Small intestine (tissue), 7 donors: ENCODE data around the gene GBX1. TPM values are rescaled to one million over a fixed set of nuclear protein-coding genes. Genes with fewer than 3 reads are reported as not detected.
A peak's percentile ranks its signal among the peaks of the same experiment; 100 is the strongest.

Experiments used
- DNase-seq, 2 donors: peaks; one replicate each; pipeline versions ENCODE4 v3.0.0 to v3.0.0-alpha.2; 2013
- FAIRE-seq: peaks from 2 replicates; lab custom pipeline; 2012; peaks lifted over from hg19 to GRCh38; lab: Jason Lieb, UNC
- H3K27ac ChIP-seq, 3 donors: one replicate each; pipeline ENCODE4 v1.5.1; 2013; ENCODE audit warnings: low read length in 2 of 3, mild to moderate bottlenecking in 2 of 3, control low read depth in 1 of 3, inconsistent platforms in 1 of 3, low read depth in 1 of 3, moderate library complexity in 1 of 3
- H3K27me3 ChIP-seq, 3 donors: one replicate each; pipeline ENCODE4 v1.6.1; 2013; ENCODE audit warnings: low read length in 3 of 3, inconsistent platforms in 1 of 3; ENCODE audit not compliant: control insufficient read depth in 3 of 3, insufficient read depth in 3 of 3
- H3K36me3 ChIP-seq, 3 donors: one replicate each; pipeline ENCODE4 v1.6.1; 2013; ENCODE audit warnings: low read length in 3 of 3, inconsistent platforms in 1 of 3, low read depth in 1 of 3, mild to moderate bottlenecking in 1 of 3, moderate library complexity in 1 of 3; ENCODE audit not compliant: control insufficient read depth in 3 of 3, insufficient read depth in 2 of 3
- H3K4me1 ChIP-seq, 3 donors: one replicate each; pipeline ENCODE4 v1.6.1; 2013; ENCODE audit warnings: low read length in 2 of 3, inconsistent platforms in 1 of 3, low read depth in 1 of 3, mild to moderate bottlenecking in 1 of 3, moderate library complexity in 1 of 3; ENCODE audit not compliant: control insufficient read depth in 3 of 3, insufficient read depth in 2 of 3
- H3K4me3 ChIP-seq, 3 donors: one replicate each; pipeline ENCODE4 v1.5.1; 2013; ENCODE audit warnings: low read length in 3 of 3, control low read depth in 1 of 3, inconsistent platforms in 1 of 3, low read depth in 1 of 3, mild to moderate bottlenecking in 1 of 3, moderate library complexity in 1 of 3
- H3K9me3 ChIP-seq, 2 donors: one replicate each; pipeline ENCODE4 v1.6.1; 2013; ENCODE audit warnings: low read depth in 1 of 2, low read length in 1 of 2; ENCODE audit not compliant: control insufficient read depth in 2 of 2, insufficient read depth in 1 of 2
- WGBS, 3 donors: extraction: QIAGEN DNeasy Blood & Tissue Kit; methylation state at CpG; one replicate each; pipeline ENCODE4 v1.1.7; 2013; 5-methylcytosine and 5-hydroxymethylcytosine counted together
- polyA plus RNA-seq, 4 donors: library from polyadenylated mRNA; stranded (reverse) in 3 of 4; unstranded in 1 of 4; fragments of 200-250 nt in 3 of 4; fragments of 120-200 nt in 1 of 4; gene quantifications; one replicate each; pipeline versions ENCODE4 v1.2.1 to v1.2.3, GENCODE V29; 2013
- donor health status: healthy with polysubstance abuse.
- donor health status: control.
- donor health status: control.
- donor health status: Bipolar disorder and iron deficiency.
- donor health status: healthy.

Gene GBX1
- polyA plus RNA-seq, 4 donors = 0.06 TPM; not detected in 3

- DNase-seq = no peak
- Histone ChIP-seq H3K27me3 (peaks cover 0 to 29% (median 0%) of the 10 kb centered on the region in 3 donors), H3K9me3 (no peaks in the 10 kb centered on the region), H3K27ac (no peak overlapping the region), H3K4me1 (no peaks in the 10 kb centered on the region), H3K36me3 (peaks cover 1 to 15% (median 2%) of the 10 kb centered on the region in 3 donors), H3K4me3 (no peak overlapping the region)
- WGBS, 3 donors = 58 to 68% (median 66%) methylated on average over 9 of the region's 9 CpGs
- FAIRE-seq = no peak
Observed at GRCh38 chr7:151208253-151208862, 40.9 kb upstream of the GBX1 start.

GRCh38 chr7:151207804-151208203 lies 40.3 kb upstream of the GBX1 start:
- Histone ChIP-seq H3K4me1 (no peaks in the 10 kb centered on the region), H3K36me3 (peaks cover 0 to 10% (median 0%) of the 10 kb centered on the region in 3 donors), H3K27ac (peak overlapping the region in 1 of 3 donors; percentile 38), H3K9me3 (no peaks in the 10 kb centered on the region), H3K27me3 (peaks cover 0 to 32% (median 0%) of the 10 kb centered on the region in 3 donors), H3K4me3 (no peak overlapping the region)
- 54 to 66% (median 58%) methylated on average over 12 of the region's 12 CpGs for WGBS, 3 donors
- FAIRE-seq = no peak
- no peak for DNase-seq

GRCh38 chr7:151207315-151207714 lies 39.8 kb upstream of the GBX1 start:
- H3K4me3 ChIP-seq = no peak overlapping the region
- peaks cover 0 to 5% (median 0%) of the 10 kb centered on the region in 3 donors for H3K36me3 ChIP-seq
- DNase-seq (no peak), FAIRE-seq (no peak)
- 50 to 63% (median 56%) methylated on average over 9 of the region's 9 CpGs for WGBS, 3 donors
- H3K4me1 ChIP-seq = no peaks in the 10 kb centered on the region
- H3K27ac ChIP-seq = peak overlapping the region in 1 of 3 donors; percentile 38
- peaks cover 0 to 34% (median 0%) of the 10 kb centered on the region in 3 donors for H3K27me3 ChIP-seq
- no peaks in the 10 kb centered on the region for H3K9me3 ChIP-seq

- DNase-seq (peak in 1 of 2 donors; percentile 48), FAIRE-seq (no peak)
- peaks cover 0 to 34% (median 0%) of the 10 kb centered on the region in 3 donors for H3K27me3 ChIP-seq
- H3K36me3 ChIP-seq = peaks cover 0 to 4% (median 0%) of the 10 kb centered on the region in 3 donors
- no peaks in the 10 kb centered on the region for H3K4me1 ChIP-seq
- H3K27ac ChIP-seq = peak overlapping the region in 2 of 3 donors; percentile 7 to 8
- WGBS, 3 donors = 45 to 50% (median 48%) methylated on average over 9 of the region's 9 CpGs
- H3K9me3 ChIP-seq = no peaks in the 10 kb centered on the region
- H3K4me3 ChIP-seq = no peak overlapping the region
Observed at GRCh38 chr7:151206914-151207313, 39.4 kb upstream of the GBX1 start.

- no peak for FAIRE-seq
- 66 to 72% (median 71%) methylated on average over 6 of the region's 6 CpGs for WGBS, 3 donors
Observed at GRCh38 chr7:151205730-151206129, 38.2 kb upstream of the GBX1 start.

GRCh38 chr7:151204383-151205032 lies 37.0 kb upstream of the GBX1 start:
- H3K4me3 ChIP-seq = no peak overlapping the region
- H3K27me3 ChIP-seq = peaks cover 0 to 42% (median 0%) of the 10 kb centered on the region in 3 donors
- DNase-seq (no peak), FAIRE-seq (no peak)
- no peaks in the 10 kb centered on the region for H3K36me3 ChIP-seq
- no peaks in the 10 kb centered on the region for H3K4me1 ChIP-seq
- 61 to 68% (median 65%) methylated on average over 48 of the region's 48 CpGs for WGBS, 3 donors
- no peaks in the 10 kb centered on the region for H3K9me3 ChIP-seq
- H3K27ac ChIP-seq = no peak overlapping the region

More at GRCh38 chr7:151205730-151206129, 38.2 kb upstream of the GBX1 start:
- Histone ChIP-seq H3K4me1 (no peaks in the 10 kb centered on the region), H3K27me3 (peaks cover 0 to 39% (median 0%) of the 10 kb centered on the region in 3 donors), H3K27ac (no peak overlapping the region), H3K9me3 (no peaks in the 10 kb centered on the region), H3K36me3 (no peaks in the 10 kb centered on the region), H3K4me3 (no peak overlapping the region)
- no peak for DNase-seq

- H3K9me3 ChIP-seq = no peaks in the 10 kb centered on the region
- no peak overlapping the region for H3K4me3 ChIP-seq
- no peaks in the 10 kb centered on the region for H3K4me1 ChIP-seq
- H3K27ac ChIP-seq = no peak overlapping the region
- no peak for DNase-seq
- peaks cover 0 to 45% (median 0%) of the 10 kb centered on the region in 3 donors for H3K27me3 ChIP-seq
- FAIRE-seq = no peak
- H3K36me3 ChIP-seq = no peaks in the 10 kb centered on the region
- WGBS, 3 donors = 86 to 91% (median 90%) methylated on average over 9 of the region's 9 CpGs
Observed at GRCh38 chr7:151202836-151203235, 35.3 kb upstream of the GBX1 start.

- DNase-seq (no peak), FAIRE-seq (no peak)
- H3K9me3 ChIP-seq = no peaks in the 10 kb centered on the region
- H3K4me3 ChIP-seq = no peak overlapping the region
- H3K27ac ChIP-seq = no peak overlapping the region
- H3K36me3 ChIP-seq = no peaks in the 10 kb centered on the region
- H3K4me1 ChIP-seq = no peaks in the 10 kb centered on the region
- peaks cover 0 to 47% (median 0%) of the 10 kb centered on the region in 3 donors for H3K27me3 ChIP-seq
- WGBS, 3 donors = 71 to 80% (median 76%) methylated on average over 4 of the region's 4 CpGs
Observed at GRCh38 chr7:151201751-151202150, 34.3 kb upstream of the GBX1 start.
